HUES64 (cell line): ENCODE data around the gene IMPACT.

Source experiments
- H3K27ac ChIP-seq: 2 replicates; pipeline ENCODE4 v1.7.0; 2013; ENCODE audit warnings: low read depth, low read length, inconsistent platforms
- H3K27me3 ChIP-seq: 2 replicates; pipeline ENCODE4 v1.6.1; 2013; ENCODE audit warnings: mild to moderate bottlenecking, low read length; ENCODE audit not compliant: insufficient read depth
- H3K36me3 ChIP-seq: 2 replicates; pipeline ENCODE4 v1.6.1; 2013; ENCODE audit warnings: mild to moderate bottlenecking, low read length; ENCODE audit not compliant: insufficient read depth
- H3K4me1 ChIP-seq: 2 replicates; pipeline ENCODE4 v1.6.1; 2013; ENCODE audit warnings: mild to moderate bottlenecking, low read length, moderate library complexity; ENCODE audit not compliant: insufficient read depth
- H3K4me3 ChIP-seq: 2 replicates; pipeline ENCODE4 v1.5.1; 2013; ENCODE audit warnings: mild to moderate bottlenecking, low read length, moderate library complexity
- H3K9ac ChIP-seq: 2 replicates; pipeline ENCODE4 v1.6.1; 2013; ENCODE audit warnings: mild to moderate bottlenecking, low read depth, low read length
- H3K9me3 ChIP-seq: 2 replicates; pipeline ENCODE4 v1.6.1; 2013; ENCODE audit warnings: low read depth, low read length; ENCODE audit not compliant: insufficient read depth
- WGBS: fragments of 150-250, 120-280 bp; methylation state at CpG from one replicate; pipeline ENCODE4 v1.1.7; 2013; ENCODE audit warnings: missing lambda C conversion rate; 5-methylcytosine and 5-hydroxymethylcytosine counted together

The IMPACT gene

DNA sequence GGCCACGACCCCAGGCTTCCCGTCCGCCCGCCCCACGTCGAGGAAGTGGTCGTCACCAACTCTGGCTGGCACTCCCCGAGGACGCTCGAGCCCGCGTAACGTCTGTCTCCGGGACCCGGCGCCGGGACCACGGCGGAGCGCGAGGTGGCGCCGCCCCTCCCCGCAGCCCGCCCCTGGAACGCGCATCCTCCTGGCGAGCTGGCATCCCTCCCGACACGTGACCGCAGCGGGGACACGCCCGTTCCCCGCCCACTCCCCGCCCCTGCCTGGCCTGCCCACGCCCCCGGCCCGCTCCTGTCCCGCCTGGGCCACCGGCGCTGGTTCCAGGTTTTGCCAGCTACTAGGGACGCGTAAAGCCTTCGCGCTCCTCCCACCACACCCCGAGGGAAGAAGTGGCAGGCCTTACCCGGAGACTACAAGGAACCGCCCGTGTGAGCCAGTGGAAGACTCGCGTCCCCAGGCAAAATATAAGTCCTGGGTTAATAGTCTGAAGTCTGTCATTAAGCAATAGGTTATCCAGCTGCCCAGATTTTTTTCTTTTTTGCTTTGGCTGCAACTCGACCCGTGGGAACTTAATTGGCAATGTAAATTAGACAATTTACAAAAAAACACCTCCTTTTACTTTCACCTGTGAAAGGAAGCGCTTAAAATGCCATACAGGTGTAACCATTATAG is 28.6 kb upstream of the IMPACT start, which contains the start of gene OSBPL1A:
Gene OSBPL1A, minus strand, starts transcription at position 131 of the 675 bp plus-strand sequence. CDS start 20,291 bp downstream, outside the sequence.
- H3K27ac ChIP-seq, result peak within 1 kb of the TSS; percentile 92
- peaks cover 46% of the 10 kb centered on the region for H3K4me1 ChIP-seq
- H3K9ac ChIP-seq, result peak within 1 kb of the TSS; percentile 86
- no peaks in the 10 kb centered on the region; the same call in 1 of the 2 replicates for H3K36me3 ChIP-seq
- under 1% methylated on average over 54 of the region's 55 CpGs for WGBS
- peak within 1 kb of the TSS; percentile 69 for H3K4me3 ChIP-seq
- no peaks in the 10 kb centered on the region for H3K27me3 ChIP-seq
- no peaks in the 10 kb centered on the region for H3K9me3 ChIP-seq

- WGBS, result 12% methylated on average over 15 of the region's 15 CpGs
- peaks cover 46% of the 10 kb centered on the region for H3K4me1 ChIP-seq
- peak overlapping the region; percentile 27; the same call in 1 of the 2 replicates for H3K9ac ChIP-seq
- no peaks in the 10 kb centered on the region for H3K27me3 ChIP-seq
- no peaks in the 10 kb centered on the region for H3K9me3 ChIP-seq
- no peaks in the 10 kb centered on the region for H3K36me3 ChIP-seq
- peak overlapping the region; percentile 80 for H3K27ac ChIP-seq
- peak overlapping the region; percentile 66 for H3K4me3 ChIP-seq
These were observed 27.9 kb upstream of the IMPACT start for GRCh38 chr18:24398540-24398939.

- Histone ChIP-seq H3K4me3 (no peak overlapping the region), H3K9me3 (no peaks in the 10 kb centered on the region), H3K36me3 (no peaks in the 10 kb centered on the region), H3K27ac (no peak overlapping the region), H3K27me3 (no peaks in the 10 kb centered on the region), H3K4me1 (peaks cover 40% of the 10 kb centered on the region), H3K9ac (no peak overlapping the region)
- WGBS, result 81% methylated on average over 2 of the region's 2 CpGs
These were observed 25.9 kb upstream of the IMPACT start for GRCh38 chr18:24400587-24400986.

DNA sequence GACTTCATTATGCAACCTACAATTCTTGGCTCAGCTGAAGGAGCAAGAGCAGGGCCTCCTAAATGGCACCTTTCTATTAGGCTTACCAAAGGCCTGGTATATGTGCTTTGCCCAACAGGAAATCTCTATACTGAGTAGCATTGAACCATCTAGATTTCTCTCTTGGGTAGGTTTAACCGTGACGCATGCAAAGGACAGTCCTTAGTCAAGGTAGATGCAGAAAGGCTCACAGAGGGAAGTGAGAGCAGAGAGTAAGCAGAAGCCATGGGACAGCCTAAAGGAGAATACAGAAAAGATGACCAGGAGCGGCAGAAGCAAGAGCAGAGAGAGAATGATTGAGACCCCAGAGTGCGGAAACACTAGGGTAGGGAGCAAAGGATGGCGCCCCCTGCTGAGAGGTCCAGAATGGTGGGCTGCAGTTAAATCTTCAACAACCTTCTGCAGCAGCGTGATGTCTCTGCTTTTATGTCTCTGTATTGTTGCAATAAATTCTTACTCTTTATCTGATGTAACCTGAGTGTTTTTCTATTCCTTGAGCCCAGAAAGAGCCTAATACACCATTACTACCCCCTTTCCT is 24.2 kb upstream of the IMPACT start:
- Histone ChIP-seq H3K9me3 (no peaks in the 10 kb centered on the region), H3K36me3 (no peaks in the 10 kb centered on the region), H3K27ac (no peak overlapping the region), H3K4me1 (peaks cover 32% of the 10 kb centered on the region), H3K9ac (no peak overlapping the region), H3K4me3 (no peak overlapping the region), H3K27me3 (no peaks in the 10 kb centered on the region)
- 82% methylated on average over 6 of the region's 6 CpGs for WGBS

DNA sequence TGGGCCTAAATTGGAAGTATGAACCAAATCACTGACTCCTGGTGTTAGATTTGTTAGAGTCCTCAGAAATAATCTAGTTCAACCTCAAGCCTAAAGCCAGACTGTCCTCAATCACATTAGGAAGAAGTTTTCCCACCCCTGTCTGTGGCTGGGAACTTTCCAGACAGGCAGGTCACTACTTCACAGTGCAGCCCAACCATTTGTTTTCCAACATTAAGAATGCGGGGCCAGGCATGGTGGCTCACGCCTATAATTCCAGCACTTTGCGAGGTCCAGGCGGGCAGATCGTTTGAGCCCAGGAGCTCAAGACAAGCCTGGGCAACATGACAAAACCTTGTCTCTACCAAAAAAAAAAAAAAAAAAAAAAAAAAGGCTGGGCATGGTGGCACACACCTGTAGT is 23.4 kb upstream of the IMPACT start:
- WGBS, result 92% methylated on average over 5 of the region's 5 CpGs

DNA sequence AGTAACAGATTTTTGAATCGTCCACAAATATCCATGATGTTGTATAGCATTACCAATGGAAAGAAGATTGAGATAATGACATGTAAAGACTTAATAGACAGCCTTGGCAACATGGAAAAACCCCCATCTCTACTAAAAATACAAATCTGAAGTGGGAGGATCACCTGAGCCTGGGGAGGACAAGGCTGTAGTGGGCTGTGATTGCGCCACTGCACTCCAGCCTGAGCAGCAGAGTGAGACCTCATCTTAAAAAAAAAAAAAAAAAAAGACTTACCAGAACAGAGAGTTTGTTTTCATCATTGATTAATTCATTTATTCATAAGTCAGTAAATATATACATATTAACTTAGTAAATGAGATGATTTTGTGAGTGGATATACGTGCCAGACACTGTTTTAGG is 21.9 kb upstream of the IMPACT start:
- no peak overlapping the region for H3K4me3 ChIP-seq
- no peak overlapping the region for H3K27ac ChIP-seq
- peaks cover 18% of the 10 kb centered on the region for H3K4me1 ChIP-seq
- no peaks in the 10 kb centered on the region for H3K27me3 ChIP-seq
- no peaks in the 10 kb centered on the region for H3K9me3 ChIP-seq
- H3K9ac ChIP-seq, result no peak overlapping the region
- no peaks in the 10 kb centered on the region for H3K36me3 ChIP-seq
- 100% methylated on average over 2 of the region's 3 CpGs for WGBS

More for the DNA sequence above, 23.4 kb upstream of the IMPACT start:
- H3K27me3 ChIP-seq, result no peaks in the 10 kb centered on the region
- H3K36me3 ChIP-seq, result no peaks in the 10 kb centered on the region
- no peaks in the 10 kb centered on the region for H3K9me3 ChIP-seq
- no peak overlapping the region for H3K9ac ChIP-seq
- H3K4me3 ChIP-seq, result no peak overlapping the region
- H3K27ac ChIP-seq, result no peak overlapping the region
- H3K4me1 ChIP-seq, result peaks cover 31% of the 10 kb centered on the region

DNA sequence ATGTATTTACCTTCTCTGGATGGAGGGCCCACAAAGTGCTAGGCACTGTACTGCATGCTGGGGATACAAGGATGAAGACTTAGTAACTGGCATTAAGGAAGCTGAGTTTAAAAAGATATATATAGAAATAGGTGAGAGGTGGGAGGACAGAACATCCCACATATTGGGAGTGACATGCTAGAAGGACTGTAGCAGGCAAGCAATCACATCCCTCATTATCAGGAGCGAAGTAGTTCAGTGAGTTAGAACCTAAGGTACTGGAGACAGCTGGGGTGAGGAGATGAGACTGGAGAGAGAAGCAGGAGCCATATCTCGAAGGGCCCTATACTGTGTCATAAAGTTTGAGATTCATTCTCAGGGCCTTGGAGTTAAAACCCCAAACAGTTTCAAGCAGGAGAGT is 18.0 kb upstream of the IMPACT start:
- no peak overlapping the region for H3K27ac ChIP-seq
- no peaks in the 10 kb centered on the region for H3K36me3 ChIP-seq
- H3K9me3 ChIP-seq, result no peaks in the 10 kb centered on the region
- H3K27me3 ChIP-seq, result no peaks in the 10 kb centered on the region
- no peaks in the 10 kb centered on the region for H3K4me1 ChIP-seq
- no peak overlapping the region for H3K4me3 ChIP-seq
- 96% methylated on average over 2 of the region's 2 CpGs for WGBS
- no peak overlapping the region for H3K9ac ChIP-seq

DNA sequence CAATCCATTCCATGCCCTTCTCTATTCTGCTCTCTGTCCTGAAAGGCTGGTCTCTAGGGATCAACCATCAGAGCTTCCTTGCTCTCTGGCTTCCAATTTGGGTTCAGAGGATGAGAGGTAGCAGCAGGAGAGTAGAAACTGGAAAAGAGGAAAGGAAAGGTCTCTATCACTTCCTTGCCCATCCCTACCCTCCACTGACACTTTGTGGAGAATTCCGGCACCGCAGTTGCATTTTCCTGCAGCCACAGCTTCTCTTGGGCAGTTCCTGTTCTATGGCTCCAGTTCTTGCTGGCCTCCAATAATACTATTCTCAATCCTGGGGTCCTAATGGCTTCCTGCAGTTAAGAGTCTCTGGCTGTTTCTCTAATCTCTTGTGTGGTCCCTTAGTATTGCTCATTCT is 13.3 kb upstream of the IMPACT start:
- Histone ChIP-seq H3K9me3 (no peaks in the 10 kb centered on the region), H3K27ac (no peak overlapping the region), H3K36me3 (no peaks in the 10 kb centered on the region), H3K27me3 (no peaks in the 10 kb centered on the region), H3K4me3 (no peak overlapping the region), H3K4me1 (no peaks in the 10 kb centered on the region), H3K9ac (no peak overlapping the region)
- WGBS, result 57% methylated on average over 2 of the region's 2 CpGs

GRCh38 chr18:24414349-24415003 is 12.0 kb upstream of the IMPACT start:
- no peak overlapping the region for H3K27ac ChIP-seq
- no peak overlapping the region for H3K9ac ChIP-seq
- no peaks in the 10 kb centered on the region for H3K27me3 ChIP-seq
- 94% methylated on average over 3 of the region's 3 CpGs for WGBS
- H3K36me3 ChIP-seq, result no peaks in the 10 kb centered on the region
- H3K9me3 ChIP-seq, result no peaks in the 10 kb centered on the region
- H3K4me3 ChIP-seq, result no peak overlapping the region
- H3K4me1 ChIP-seq, result no peaks in the 10 kb centered on the region

DNA sequence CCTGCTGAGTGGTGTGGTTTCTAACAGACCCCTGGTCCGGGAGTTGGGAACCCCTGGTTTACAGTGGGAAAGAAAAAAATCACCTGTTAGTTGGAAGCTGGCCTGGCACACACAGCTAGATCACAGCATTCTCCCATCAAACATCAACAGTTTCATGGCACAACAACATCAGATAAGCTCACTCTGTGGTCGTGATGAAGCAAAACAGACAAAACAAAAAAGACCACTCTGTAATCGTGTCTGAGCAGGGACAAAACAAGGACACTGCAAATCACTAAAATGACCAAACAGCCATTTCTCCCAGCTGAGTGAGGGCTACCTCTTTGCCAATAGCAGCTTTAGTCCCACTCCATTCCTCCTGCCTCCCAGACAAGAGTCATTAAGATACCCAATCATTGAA is 9.0 kb upstream of the IMPACT start:
- no peaks in the 10 kb centered on the region for H3K9me3 ChIP-seq
- H3K27ac ChIP-seq, result no peak overlapping the region
- WGBS, result 87% methylated on average over 3 of the region's 3 CpGs
- no peaks in the 10 kb centered on the region for H3K36me3 ChIP-seq
- no peaks in the 10 kb centered on the region for H3K4me1 ChIP-seq
- no peaks in the 10 kb centered on the region for H3K27me3 ChIP-seq
- H3K9ac ChIP-seq, result no peak overlapping the region
- H3K4me3 ChIP-seq, result no peak overlapping the region

- 0 out of 2 replicates have a peak, but pooled peaks cover 2% of the 10 kb centered on the region for H3K4me1 ChIP-seq
- no peak overlapping the region for H3K9ac ChIP-seq
- H3K9me3 ChIP-seq, result no peaks in the 10 kb centered on the region
- 0 out of 2 replicates have a peak, but pooled peaks cover 2% of the 10 kb centered on the region for H3K27me3 ChIP-seq
- H3K27ac ChIP-seq, result no peak overlapping the region
- no peaks in the 10 kb centered on the region for H3K36me3 ChIP-seq
- 95% methylated on average over 4 of the region's 4 CpGs for WGBS
- H3K4me3 ChIP-seq, result no peak overlapping the region
These were observed 5.9 kb upstream of the IMPACT start for GRCh38 chr18:24420551-24420950.
